CD14-positive monocyte (primary cell): ENCODE results near the gene TUT1. TPM values are rescaled to one million over a fixed set of nuclear protein-coding genes. Genes with fewer than 3 reads are reported as not detected.
A peak's percentile ranks its signal among the peaks of the same experiment; 100 is the strongest.
"Not testable (repeated sequence)": the region's sequence is repeated elsewhere in the genome, so short reads cannot be mapped to it uniquely, and the experiment has no call there.

Experiments used
- DNase-seq, 3 donors: peaks; one replicate each; pipeline ENCODE4 v3.0.0-alpha.2; 2011 to 2022
- H2AFZ ChIP-seq: 2 replicates; pipeline ENCODE4 v1.6.0; 2012; ENCODE audit warnings: mild to moderate bottlenecking, low read depth, low read length, inconsistent platforms; ENCODE audit not compliant: insufficient read depth, poor library complexity, severe bottlenecking
- H3K27ac ChIP-seq, 2 donors: 1 replicate in 1 of 2; 2 replicates in 1 of 2; pipeline ENCODE4 v1.5.1; 2012 to 2013; ENCODE audit warnings: low read length in 2 of 2, control low read depth in 1 of 2, inconsistent platforms in 1 of 2, low read depth in 1 of 2, mild to moderate bottlenecking in 1 of 2
- H3K27me3 ChIP-seq, 2 donors: one replicate each; pipeline versions ENCODE4 v1.6.0 to v1.6.1; 2011 to 2013; ENCODE audit warnings: low read length in 2 of 2; ENCODE audit not compliant: control insufficient read depth in 2 of 2, insufficient read depth in 2 of 2
- H3K36me3 ChIP-seq, 2 donors: replicated peaks in 1 of 2; 1 replicate in 1 of 2; 2 replicates in 1 of 2; pipeline versions ENCODE4 v1.5.1 to v1.6.1; 2012 to 2013; ENCODE audit warnings: low read length in 2 of 2, control low read depth in 1 of 2, inconsistent platforms in 1 of 2, mild to moderate bottlenecking in 1 of 2; ENCODE audit not compliant: insufficient read depth in 2 of 2, control insufficient read depth in 1 of 2
- H3K4me1 ChIP-seq, 2 donors: 1 replicate in 1 of 2; 2 replicates in 1 of 2; pipeline versions ENCODE4 v1.5.1 to v1.6.1; 2012 to 2013; ENCODE audit warnings: low read length in 2 of 2, control low read depth in 1 of 2, inconsistent platforms in 1 of 2, mild to moderate bottlenecking in 1 of 2, moderate library complexity in 1 of 2; ENCODE audit not compliant: insufficient read depth in 2 of 2, control insufficient read depth in 1 of 2
- H3K4me2 ChIP-seq: replicated peaks from 2 replicates; pipeline ENCODE3; 2012; ENCODE audit warnings: low read length, moderate library complexity, mild to moderate bottlenecking; ENCODE audit not compliant: poor library complexity, severe bottlenecking; ENCODE audit errors: extremely low read depth
- H3K4me3 ChIP-seq, 3 experiments: fragments of 200-600 bp in 1 of 3; sonication (generic) in 1 of 3; replicated peaks in 1 of 3; 1 replicate in 2 of 3; 2 replicates in 1 of 3; pipeline ENCODE4 v1.5.1; 2011 to 2013; ENCODE audit warnings: low read length in 3 of 3, mild to moderate bottlenecking in 3 of 3, control low read depth in 2 of 3, low read depth in 2 of 3, inconsistent platforms in 1 of 3, moderate library complexity in 1 of 3
- H3K79me2 ChIP-seq: 2 replicates; pipeline ENCODE4 v1.6.0; 2012; ENCODE audit warnings: mild to moderate bottlenecking, control low read depth, inconsistent platforms, low read length, moderate library complexity; ENCODE audit not compliant: insufficient read depth
- H3K9ac ChIP-seq: 2 replicates; pipeline ENCODE4 v1.6.0; 2017; ENCODE audit warnings: low read length, mild to moderate bottlenecking; ENCODE audit not compliant: insufficient read depth, poor library complexity, severe bottlenecking
- H3K9me3 ChIP-seq, 2 donors: replicated peaks in 1 of 2; 1 replicate in 1 of 2; 2 replicates in 1 of 2; pipeline versions ENCODE4 v1.5.1 to v1.6.1; 2012 to 2013; ENCODE audit warnings: low read length in 2 of 2, control low read depth in 1 of 2; ENCODE audit not compliant: control insufficient read depth in 1 of 2, insufficient read depth in 1 of 2
- H4K20me1 ChIP-seq: 2 replicates; pipeline ENCODE4 v1.6.0; 2012; ENCODE audit warnings: mild to moderate bottlenecking, low read length, control low read depth, moderate library complexity; ENCODE audit not compliant: insufficient read depth
- H3K27ac Mint-ChIP-seq, 7 donors: one replicate each; pipeline ENCODE4 v1.8.0; 2020; ENCODE audit warnings: mild to moderate bottlenecking in 7 of 7, mixed read lengths in 7 of 7, moderate library complexity in 6 of 7, inconsistent platforms in 2 of 7
- H3K27me3 Mint-ChIP-seq, 3 donors: one replicate each; pipeline ENCODE4 v1.8.0; 2021 to 2022; ENCODE audit warnings: low read depth in 3 of 3, mild to moderate bottlenecking in 3 of 3, mixed read lengths in 3 of 3, moderate library complexity in 3 of 3, inconsistent platforms in 1 of 3
- H3K36me3 Mint-ChIP-seq, 2 donors: one replicate each; pipeline ENCODE4 v1.8.0; 2020; ENCODE audit warnings: mixed read lengths in 2 of 2, inconsistent platforms in 1 of 2, mild to moderate bottlenecking in 1 of 2
- H3K4me1 Mint-ChIP-seq: one replicate; pipeline ENCODE4 v1.8.0; 2020; ENCODE audit warnings: mild to moderate bottlenecking, mixed read lengths
- H3K4me3 Mint-ChIP-seq, 2 donors: one replicate each; pipeline ENCODE4 v1.8.0; 2020; ENCODE audit warnings: mild to moderate bottlenecking in 2 of 2, mixed read lengths in 2 of 2, moderate library complexity in 1 of 2
- H3K9me3 Mint-ChIP-seq, 7 donors: one replicate each; pipeline ENCODE4 v1.8.0; 2020 to 2022; ENCODE audit warnings: mixed read lengths in 7 of 7, mild to moderate bottlenecking in 6 of 7, moderate library complexity in 6 of 7, inconsistent platforms in 2 of 7
- CTCF ChIP-seq: fragments of 200-600 bp; IDR thresholded peaks from one replicate; pipeline ENCODE4 v1.8.0; 2022; ENCODE audit warnings: antibody characterized with exemption, mild to moderate bottlenecking
- WGBS: methylation state at CpG from one replicate; pipeline ENCODE4 v1.1.5; 2013; ENCODE audit warnings: missing lambda C conversion rate; ENCODE audit not compliant: insufficient coverage; 5-methylcytosine and 5-hydroxymethylcytosine counted together
- intact Hi-C, 2 donors: fragments of 100-400 bp; cut with micrococcal nuclease; formaldehyde crosslinking; loops; one replicate each; pipeline versions ENCODE4 v1.15.0 to v1.15.1; 2023
- polyA plus RNA-seq, 3 donors: library from polyadenylated mRNA; depleted of rRNA in 1 of 3; unstranded in 2 of 3; stranded (reverse) in 1 of 3; fragments of 300-500 nt in 2 of 3; fragments of >200 nt in 1 of 3; fragmentation: Illumina TruSeq in 2 of 3; gene quantifications; 1 replicate in 2 of 3; 2 replicates in 1 of 3; pipeline ENCODE4 v1.2.3, GENCODE V29; 2012 to 2021

The TUT1 gene
- polyA plus RNA-seq, 3 donors, result 1.8 to 16.3 (median 2.1) TPM

- Mint-ChIP-seq H3K4me1 (peaks cover 37% of the 10 kb centered on the region), H3K27me3 (peaks cover 0 to 2% (median 2%) of the 10 kb centered on the region in 3 donors), H3K36me3 (peaks cover 43 to 72% of the 10 kb centered on the region in 2 donors), H3K9me3 (no peaks in the 10 kb centered on the region), H3K27ac (peak overlapping the region; percentile 70 to 87 (median 81)), H3K4me3 (no peak overlapping the region)
- no peak overlapping the region for H3K4me3 ChIP-seq
- no peak overlapping the region for H3K9ac ChIP-seq
- H3K4me2 ChIP-seq, result no peak overlapping the region
- H3K27ac ChIP-seq, result peak overlapping the region; percentile 10 to 56
- no peaks in the 10 kb centered on the region for H3K9me3 ChIP-seq
- H3K36me3 ChIP-seq, result peaks cover 52 to 56% of the 10 kb centered on the region in 2 donors
- intact Hi-C loops, result loop anchor here in 1 of 2 donors (5.0 kb wide), 1 partner anchor 138 kb away; no protein-coding TSS in a partner anchor
- no peaks in the 10 kb centered on the region for H3K27me3 ChIP-seq
- TF ChIP-seq CTCF, result peak; percentile 78
- H3K4me1 ChIP-seq, result peaks cover 36 to 44% of the 10 kb centered on the region in 2 donors
- no peak overlapping the region for H2AFZ ChIP-seq
- 100% methylated on average over 2 of the region's 2 CpGs for WGBS
- peaks cover 74% of the 10 kb centered on the region for H3K79me2 ChIP-seq
- peaks cover 39% of the 10 kb centered on the region for H4K20me1 ChIP-seq
- peak; percentile 88 to 94 (median 90) for DNase-seq
These were observed 30.7 kb downstream of the TUT1 start for GRCh38 chr11:62560566-62561103.

- not testable (repeated sequence) for H3K4me3 ChIP-seq, H2AFZ ChIP-seq, DNase-seq, H3K4me2 ChIP-seq, H3K9me3 Mint-ChIP-seq, H3K27me3 ChIP-seq, H3K9ac ChIP-seq, H3K27me3 Mint-ChIP-seq, H3K4me3 Mint-ChIP-seq, H3K9me3 ChIP-seq
- Mint-ChIP-seq H3K27ac (peak overlapping the region; percentile 30 to 87 (median 78)), H3K36me3 (peaks cover 34 to 62% of the 10 kb centered on the region in 2 donors), H3K4me1 (peaks cover 47% of the 10 kb centered on the region)
- intact Hi-C loops, result loop anchor here (2.0 to 5.0 kb wide), 2 partner anchors 19 to 137 kb away; no protein-coding TSS in a partner anchor
- 84% methylated on average over 4 of the region's 5 CpGs for WGBS
- peak overlapping the region in 1 of 2 donors; percentile 26 for H3K27ac ChIP-seq
- peaks cover 30% of the 10 kb centered on the region for H4K20me1 ChIP-seq
- H3K36me3 ChIP-seq, result peaks cover 43 to 46% of the 10 kb centered on the region in 2 donors
- peaks cover 69% of the 10 kb centered on the region for H3K79me2 ChIP-seq
- H3K4me1 ChIP-seq, result peaks cover 46 to 54% of the 10 kb centered on the region in 2 donors
These were observed 31.7 kb downstream of the TUT1 start for GRCh38 chr11:62559626-62560025.
